Upper lobe of left lung (tissue), 4 donors: ENCODE results near the gene UBAP2.

ENCODE experiments used
- EP300 ChIP-seq, 4 donors: sonication (generic); formaldehyde crosslinking; IDR thresholded peaks; one replicate each; pipeline ENCODE4 v1.5.1; 2017; ENCODE audit warnings: antibody characterized with exemption in 4 of 4, control low read depth in 2 of 4
- POLR2A ChIP-seq, 4 donors: fragments of 450-650 bp; IDR thresholded peaks; one replicate each; pipeline ENCODE4 v1.5.1; 2016 to 2017; ENCODE audit warnings: antibody characterized with exemption in 4 of 4, mild to moderate bottlenecking in 2 of 4
- POLR2AphosphoS5 ChIP-seq, 2 donors: sonication (generic); formaldehyde crosslinking; IDR thresholded peaks; one replicate each; pipeline ENCODE4 v1.5.1; 2017; ENCODE audit warnings: antibody characterized with exemption in 2 of 2
- TF ChIP-seq, protein P1 (sequence below), 6 experiments: fragments of 450-650 bp in 4 of 6; fragments of 200-600 bp in 2 of 6; sonication (generic) in 2 of 6; IDR thresholded peaks; one replicate each; pipeline ENCODE4 v1.5.1; 2016 to 2019; ENCODE audit warnings: antibody characterized with exemption in 6 of 6

DNA sequence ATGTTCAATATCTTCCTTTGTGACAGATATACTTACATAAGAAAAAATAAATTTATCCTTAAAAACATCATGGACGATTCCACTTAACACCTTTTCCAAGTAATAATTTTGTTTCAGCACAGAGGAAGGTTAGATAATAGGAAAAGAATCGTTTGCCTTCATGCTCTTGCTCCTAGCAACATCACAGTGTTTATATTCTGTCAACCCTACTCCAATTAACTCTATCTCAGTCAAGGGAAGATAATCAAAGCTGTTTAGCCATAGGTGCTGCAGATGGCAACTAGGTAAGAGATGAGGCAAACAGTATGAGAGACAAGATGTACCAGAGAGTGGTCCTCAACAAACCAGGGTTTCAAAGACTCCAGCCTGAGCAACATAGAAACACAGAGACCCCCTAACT, 55.6 kb downstream of the UBAP2 start:
- TF ChIP-seq, protein P1, sequence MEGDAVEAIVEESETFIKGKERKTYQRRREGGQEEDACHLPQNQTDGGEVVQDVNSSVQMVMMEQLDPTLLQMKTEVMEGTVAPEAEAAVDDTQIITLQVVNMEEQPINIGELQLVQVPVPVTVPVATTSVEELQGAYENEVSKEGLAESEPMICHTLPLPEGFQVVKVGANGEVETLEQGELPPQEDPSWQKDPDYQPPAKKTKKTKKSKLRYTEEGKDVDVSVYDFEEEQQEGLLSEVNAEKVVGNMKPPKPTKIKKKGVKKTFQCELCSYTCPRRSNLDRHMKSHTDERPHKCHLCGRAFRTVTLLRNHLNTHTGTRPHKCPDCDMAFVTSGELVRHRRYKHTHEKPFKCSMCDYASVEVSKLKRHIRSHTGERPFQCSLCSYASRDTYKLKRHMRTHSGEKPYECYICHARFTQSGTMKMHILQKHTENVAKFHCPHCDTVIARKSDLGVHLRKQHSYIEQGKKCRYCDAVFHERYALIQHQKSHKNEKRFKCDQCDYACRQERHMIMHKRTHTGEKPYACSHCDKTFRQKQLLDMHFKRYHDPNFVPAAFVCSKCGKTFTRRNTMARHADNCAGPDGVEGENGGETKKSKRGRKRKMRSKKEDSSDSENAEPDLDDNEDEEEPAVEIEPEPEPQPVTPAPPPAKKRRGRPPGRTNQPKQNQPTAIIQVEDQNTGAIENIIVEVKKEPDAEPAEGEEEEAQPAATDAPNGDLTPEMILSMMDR (IDR thresholded peaks at IDR 0.05) = no peak
- no peak for TF ChIP-seq POLR2AphosphoS5 (IDR thresholded peaks at IDR 0.05)
- TF ChIP-seq POLR2A (IDR thresholded peaks at IDR 0.05) = no peak
- no peak for TF ChIP-seq EP300 (IDR thresholded peaks at IDR 0.05)
